GM19467 (cell line): ENCODE data around the gene SFT2D1.
"Not testable (repeated sequence)": the region's sequence is repeated elsewhere in the genome, so short reads cannot be mapped to it uniquely, and the experiment has no call there.

Experiments
- ATAC-seq: cut with Tn5 transposase; IDR thresholded peaks from one replicate; pipeline ENCODE4 v1.9.1; 2021; ENCODE audit warnings: mild to moderate bottlenecking, moderate library complexity; ENCODE audit not compliant: unreplicated experiment

Gene SFT2D1

DNA sequence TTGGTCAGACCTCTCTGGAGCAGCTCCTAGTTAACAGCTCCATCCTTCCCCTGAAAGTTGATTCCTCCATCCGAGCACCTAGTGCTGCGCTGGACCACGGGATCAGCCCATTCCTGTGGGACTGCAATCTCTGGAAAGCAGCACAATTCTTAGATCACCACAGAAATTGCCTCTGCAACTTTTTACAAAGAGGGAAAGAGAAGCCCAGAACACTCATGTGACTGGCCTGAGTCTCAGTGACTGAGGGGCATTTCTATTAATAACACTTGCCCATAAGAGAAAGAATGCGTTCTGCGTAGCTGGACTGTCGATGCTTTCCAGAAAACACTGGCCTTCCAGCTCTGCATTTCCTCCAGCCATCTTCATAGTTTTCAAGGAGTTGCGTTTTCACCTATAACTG, 22.1 kb upstream of the SFT2D1 start:
- ATAC-seq, result no peak

DNA sequence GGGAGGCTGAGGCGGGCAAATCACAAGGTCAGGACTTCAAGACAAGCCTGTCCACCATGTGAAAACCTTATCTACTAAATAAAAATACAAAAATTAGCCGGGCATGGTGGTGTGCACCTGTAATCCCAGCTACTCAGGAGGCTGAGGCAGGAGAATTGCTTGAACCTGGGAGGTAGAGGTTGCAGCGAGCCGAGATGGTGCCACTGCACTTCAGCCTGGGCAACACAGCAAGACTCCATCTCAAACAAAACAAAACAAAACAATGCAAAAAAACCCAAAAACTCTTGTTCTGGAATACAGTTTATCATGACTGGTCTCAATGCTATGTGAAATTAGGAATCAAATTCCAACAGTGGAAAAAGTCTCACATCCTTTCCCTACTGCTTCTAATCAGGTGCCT, 20.1 kb upstream of the SFT2D1 start:
- not testable (repeated sequence) for ATAC-seq

GRCh38 chr6:166361077-166361429, 18.7 kb upstream of the SFT2D1 start:
- no peak for ATAC-seq

DNA sequence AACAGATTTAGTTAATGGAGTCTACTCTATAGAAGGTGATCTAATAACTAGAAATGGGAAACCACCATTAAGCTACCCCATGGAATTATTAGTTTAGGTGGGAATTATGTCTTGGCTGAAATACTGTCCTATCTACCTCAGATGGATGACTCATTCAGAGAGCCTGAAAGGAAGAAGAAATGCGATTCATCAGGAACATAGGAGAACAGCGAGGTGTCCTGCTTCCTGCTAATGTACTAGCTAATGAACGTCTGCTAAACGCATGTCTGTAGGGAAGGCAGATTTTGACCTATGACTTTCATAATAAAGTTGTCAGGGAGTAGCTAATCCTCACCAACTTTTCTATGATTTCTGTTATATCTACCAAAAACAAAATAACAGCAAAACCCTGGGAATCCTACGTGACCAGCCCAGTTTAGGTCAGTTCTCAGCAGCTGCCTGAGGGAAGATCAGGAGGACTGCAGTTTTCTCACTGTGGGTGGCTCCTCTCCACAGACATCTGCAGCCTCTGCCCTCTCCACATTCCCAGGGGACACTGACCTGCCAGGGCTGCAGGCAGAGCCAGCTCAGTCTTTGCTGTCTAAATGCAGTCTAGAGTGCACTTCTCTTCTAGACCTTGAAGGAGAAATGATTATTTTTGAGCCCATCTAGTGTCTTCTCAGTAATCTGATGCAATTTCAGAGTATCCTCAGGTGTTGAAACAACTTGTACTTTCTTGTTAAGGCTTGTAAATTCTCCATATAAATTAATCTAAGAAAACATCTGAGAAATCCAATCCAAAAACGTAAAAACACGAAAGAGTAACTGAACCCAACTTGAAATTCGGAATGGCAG, 18.1 kb upstream of the SFT2D1 start:
- ATAC-seq, result no peak

GRCh38 chr6:166355552-166355951, 13.2 kb upstream of the SFT2D1 start:
- ATAC-seq, result no peak

DNA sequence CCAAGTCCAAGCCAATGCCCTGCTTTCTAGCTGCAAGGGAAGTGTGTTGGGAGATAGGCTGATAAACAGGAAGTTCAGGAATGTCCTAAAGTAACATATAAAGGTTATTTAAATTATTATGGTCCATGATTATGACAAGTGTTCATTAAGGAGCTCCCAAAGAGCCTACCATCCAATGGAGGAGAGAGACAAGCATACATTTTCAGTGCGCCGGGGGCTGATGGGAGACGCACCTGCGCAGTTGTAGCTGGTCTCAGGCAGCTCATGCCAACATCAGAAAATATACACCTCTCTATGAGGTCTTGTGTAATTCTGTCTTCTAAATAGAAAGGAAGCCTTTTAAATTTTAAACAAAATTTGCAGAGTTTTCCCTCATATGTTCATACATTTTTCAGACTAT, 12.6 kb upstream of the SFT2D1 start:
- no peak for ATAC-seq

- ATAC-seq, result no peak
Observed at GRCh38 chr6:166354143-166354542, 11.8 kb upstream of the SFT2D1 start.

DNA sequence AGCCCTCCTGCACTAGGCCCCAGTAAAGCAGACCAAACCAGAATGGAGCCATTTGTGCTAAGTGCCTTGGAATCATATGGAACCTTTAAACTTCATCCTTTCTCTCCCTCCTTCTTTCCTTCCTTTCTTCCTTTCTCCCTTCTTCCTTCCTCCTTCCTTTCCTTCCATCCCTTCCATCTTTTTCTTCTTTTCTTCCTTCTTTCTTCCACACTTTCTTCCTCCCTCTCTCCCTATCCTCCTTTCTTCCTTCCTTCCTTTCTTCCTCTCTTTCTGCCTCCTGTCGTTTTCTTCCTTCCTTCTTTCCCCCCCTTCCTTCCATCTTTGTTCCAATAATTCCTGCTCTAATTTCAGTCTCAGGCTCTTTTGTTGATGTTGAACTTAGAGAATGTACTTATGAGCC, 11.2 kb upstream of the SFT2D1 start:
- ATAC-seq, result no peak

DNA sequence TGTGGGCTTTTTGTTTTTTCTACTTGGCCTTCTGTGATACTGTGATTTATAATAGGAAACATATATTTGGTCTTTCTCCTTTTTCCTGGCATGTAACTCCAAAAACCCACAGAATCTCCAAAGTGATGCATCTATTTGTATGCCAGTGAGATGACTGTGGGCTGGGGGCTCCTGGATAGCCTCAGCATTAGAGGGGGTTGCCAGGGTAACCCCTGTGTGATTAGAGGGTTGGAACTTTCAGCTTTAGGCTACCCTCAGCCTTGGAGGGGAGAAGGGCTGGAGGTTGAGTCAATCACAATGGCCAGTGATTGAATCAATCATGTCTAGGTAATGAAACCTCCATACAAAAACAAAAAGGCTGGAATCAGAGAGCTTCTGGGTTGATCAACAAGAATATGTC, 10.6 kb upstream of the SFT2D1 start:
- no peak for ATAC-seq

- ATAC-seq, result peak; percentile 95
Observed at GRCh38 chr6:166351715-166352285, 9.5 kb upstream of the SFT2D1 start.

- ATAC-seq, result no peak
Observed at GRCh38 chr6:166348305-166348949, 6.1 kb upstream of the SFT2D1 start.

- no peak for ATAC-seq
Observed at GRCh38 chr6:166346965-166347364, 4.6 kb upstream of the SFT2D1 start.

- no peak for ATAC-seq
Observed at GRCh38 chr6:166346449-166346848, 4.1 kb upstream of the SFT2D1 start.

DNA sequence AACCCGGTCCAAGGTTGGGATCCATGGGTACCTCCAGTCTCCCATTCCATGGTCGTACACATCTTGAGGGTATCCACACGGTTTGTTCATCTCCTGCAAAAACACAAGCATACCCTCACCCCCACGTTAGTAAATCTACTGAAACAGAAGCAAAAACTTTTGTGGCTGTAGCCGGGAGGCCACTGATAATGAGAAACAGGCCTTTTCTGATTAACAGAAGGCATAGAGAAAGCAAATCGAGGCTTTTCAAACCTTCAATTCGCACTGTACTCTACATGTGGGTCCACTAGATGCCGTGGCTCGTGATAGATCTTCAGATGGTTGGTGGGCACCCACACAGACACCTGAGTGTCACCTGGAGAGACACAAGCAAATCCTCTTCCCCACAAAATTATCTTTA, 3.3 kb upstream of the SFT2D1 start:
- not testable (repeated sequence) for ATAC-seq

- not testable (repeated sequence) for ATAC-seq
Observed at GRCh38 chr6:166344921-166345320, 2.6 kb upstream of the SFT2D1 start.

DNA sequence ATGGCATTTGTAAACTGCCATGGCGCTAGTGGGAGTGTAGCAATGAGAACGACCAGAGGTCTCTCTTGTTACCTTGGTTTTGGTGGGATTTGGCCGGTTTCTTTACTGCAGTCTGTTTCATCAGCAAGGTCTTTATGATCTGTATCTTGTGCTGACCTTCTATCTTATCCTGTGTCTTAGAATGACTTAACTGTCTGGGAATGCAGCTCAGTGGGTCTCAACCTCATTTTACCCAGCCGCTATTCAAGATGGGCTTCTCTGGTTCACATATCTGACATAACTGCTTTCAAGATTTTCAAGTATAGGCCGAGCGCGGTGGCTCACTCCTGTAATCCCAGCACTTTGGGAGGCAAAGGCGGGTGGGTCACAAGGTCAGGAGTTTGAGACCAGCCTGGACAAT, 1.9 kb upstream of the SFT2D1 start:
- no peak for ATAC-seq

DNA sequence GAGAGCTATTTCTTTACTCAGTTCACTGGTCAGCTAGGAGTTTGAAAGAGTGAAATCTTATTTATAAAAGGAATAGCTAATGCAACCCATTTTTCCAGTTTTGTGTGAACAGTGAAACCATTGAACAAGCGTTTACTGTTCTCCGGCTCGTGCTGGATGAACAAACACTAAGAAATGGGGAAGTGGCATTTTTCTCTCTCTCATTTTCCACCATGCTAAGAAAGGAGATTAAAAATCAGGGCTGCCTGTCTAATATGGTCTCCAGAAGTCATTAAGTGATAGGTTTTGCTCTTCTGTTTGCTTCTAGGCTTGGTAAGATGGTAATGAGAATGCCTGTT, 774 bp upstream of the SFT2D1 start:
- peak; percentile 15 for ATAC-seq

- peak; percentile 2 for ATAC-seq
Observed at GRCh38 chr6:166341977-166342348, 382 bp downstream of the SFT2D1 start.

DNA sequence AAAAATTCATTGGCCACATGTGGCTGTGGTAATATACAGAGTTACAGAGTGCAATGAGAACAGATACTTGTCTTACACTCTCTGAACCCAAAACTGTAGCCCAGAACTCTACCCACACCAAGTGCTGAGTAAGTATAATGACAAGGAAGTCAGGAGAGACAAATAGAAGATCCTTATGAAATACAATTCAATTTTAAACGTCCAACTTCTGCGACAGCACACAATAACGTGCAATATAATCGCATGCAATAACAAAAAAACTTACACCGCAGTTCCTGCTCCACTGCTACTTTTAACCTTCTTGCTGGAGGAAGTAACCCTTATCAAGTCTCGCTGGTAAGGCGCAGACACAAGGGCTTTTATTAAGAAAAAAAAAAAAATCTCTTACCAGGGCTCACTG, 881 bp downstream of the SFT2D1 start:
- no peak for ATAC-seq

- ATAC-seq, result no peak
Observed at GRCh38 chr6:166338854-166339253, 3.5 kb downstream of the SFT2D1 start.

- ATAC-seq, result no peak
Observed at GRCh38 chr6:166336847-166337246, 5.5 kb downstream of the SFT2D1 start.
